Measurements from ENCODE around the gene ARL6. TPM values are rescaled to one million over a fixed set of nuclear protein-coding genes. Genes with fewer than 3 reads are reported as not detected.

ARL6 gene, protein sequence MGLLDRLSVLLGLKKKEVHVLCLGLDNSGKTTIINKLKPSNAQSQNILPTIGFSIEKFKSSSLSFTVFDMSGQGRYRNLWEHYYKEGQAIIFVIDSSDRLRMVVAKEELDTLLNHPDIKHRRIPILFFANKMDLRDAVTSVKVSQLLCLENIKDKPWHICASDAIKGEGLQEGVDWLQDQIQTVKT
- total RNA-seq: 34.7 TPM

DNA sequence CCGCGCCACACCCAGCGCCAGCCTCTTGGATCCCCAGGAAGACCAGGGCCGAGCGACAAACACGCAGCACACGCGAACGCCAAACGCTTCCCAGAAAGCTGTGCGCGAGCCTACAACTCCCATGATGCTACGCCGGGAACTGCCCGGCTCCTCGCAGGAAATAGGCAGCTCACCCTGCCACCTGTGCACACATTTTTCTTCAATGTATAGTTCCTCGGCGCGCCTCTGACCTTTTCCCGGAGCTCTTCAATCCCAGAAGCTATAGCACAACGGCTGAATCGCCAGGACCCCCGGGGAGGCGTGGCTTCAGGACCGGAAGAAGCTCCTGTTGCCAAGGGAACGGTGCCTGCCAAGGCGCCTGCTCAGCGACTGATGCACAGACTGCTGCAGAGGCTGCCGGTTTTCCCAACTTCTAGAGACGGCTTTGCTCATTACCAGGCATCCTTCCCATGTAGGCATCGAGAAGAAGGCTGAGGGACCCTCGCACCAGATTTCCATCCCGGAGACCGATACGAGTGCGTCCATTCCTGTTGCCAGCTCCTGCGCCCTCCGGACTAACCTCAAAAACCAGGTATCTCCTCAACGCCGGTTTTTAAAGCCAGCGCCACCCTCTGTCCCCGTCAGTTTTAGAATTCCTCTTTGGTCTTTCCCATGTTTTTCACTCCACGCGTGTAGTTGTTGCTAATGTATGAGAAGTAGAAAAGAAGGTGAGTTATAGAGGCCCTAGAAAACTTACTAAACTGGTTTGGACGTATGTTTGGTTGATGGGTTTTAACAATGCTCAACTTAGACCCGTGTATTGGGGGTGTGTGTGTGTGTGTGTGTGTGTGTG lies at the start of gene ARL6:
Gene ARL6 (plus strand): TSS at position 352 of the 832 bp plus-strand sequence. CDS start 3,350 bp downstream, outside the sequence.

DNA sequence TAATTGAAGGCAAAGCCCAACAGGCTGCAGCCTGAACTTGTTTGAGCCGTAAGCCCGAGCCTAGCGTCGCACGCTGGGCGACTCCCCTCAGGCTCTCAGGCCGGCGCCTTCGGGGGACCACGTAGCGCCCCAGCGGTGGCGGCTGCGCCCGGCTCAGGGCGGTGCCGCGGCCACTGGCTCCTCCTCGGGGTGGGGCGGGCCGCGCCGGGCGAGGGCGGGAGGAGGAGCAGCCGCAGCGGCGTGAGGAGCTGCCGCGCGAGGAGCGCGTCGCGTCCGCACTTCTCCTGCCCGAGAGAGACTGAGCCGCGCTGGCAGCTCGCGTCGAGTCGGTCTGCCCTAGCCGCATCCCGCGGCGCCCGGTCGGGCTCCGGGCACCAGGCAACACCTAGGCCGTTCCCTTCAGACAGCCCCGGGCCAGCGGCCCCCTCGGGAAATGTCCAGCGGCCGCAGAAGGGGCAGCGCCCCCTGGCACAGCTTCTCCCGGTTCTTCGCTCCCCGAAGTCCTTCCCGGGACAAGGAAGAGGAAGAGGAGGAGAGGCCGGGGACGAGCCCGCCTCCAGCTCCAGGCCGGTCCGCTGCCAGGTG lies 57.3 kb downstream of the ARL6 start, which contains the start of gene CRYBG3:
Gene CRYBG3 (plus strand): TSS at position 238 of the 585 bp plus-strand sequence. CDS start 196 bp downstream, at position 434.

Other genes starting within 250 kb of the ARL6 start
- 7.2 TPM for gene CRYBG3, start 57.3 kb downstream of the ARL6 start, total RNA-seq
- gene RIOX2, start 207.7 kb downstream of the ARL6 start, total RNA-seq: 17.2 TPM

All from parietal lobe (tissue), 1 donor.